A549 (cell line): ENCODE data around the gene EMX1. TPM values are rescaled to one million over a fixed set of nuclear protein-coding genes. Genes with fewer than 3 reads are reported as not detected.

Source experiments
- ATAC-seq, 2 experiments: fragments of 200-7000 bp in 1 of 2; fragments of >200 bp in 1 of 2; cut with Nextera tagmentation in 1 of 2; cut with Tn5 transposase in 1 of 2; 3 replicates each; pipeline versions ENCODE4 v1.8.0 to v1.9.1; 2018 to 2020; ENCODE audit warnings: mild to moderate bottlenecking in 1 of 2, moderate library complexity in 1 of 2
- CTCF ChIA-PET: fragments of 300-600 bp; sonication (Branson Sonifier 250); formaldehyde crosslinking; extraction: SDS; loops from one replicate; lab custom pipeline; 2021; ENCODE audit warnings: antibody characterized with exemption, inconsistent platforms; lab: Yijun Ruan, JAX
- POLR2A ChIA-PET: fragments of 350-600 bp; formaldehyde crosslinking; extraction: SDS; loops from one replicate; lab custom pipeline; 2021; ENCODE audit warnings: antibody characterized with exemption, inconsistent platforms; lab: Yijun Ruan, JAX
- DNase-seq, 2 experiments: peaks; one replicate each; pipeline versions ENCODE4 v3.0.0 to v3.0.0-alpha.2; 2011 to 2016; ENCODE audit warnings: low read depth in 1 of 2, low spot score in 1 of 2
- FAIRE-seq: peaks from 2 replicates; lab custom pipeline; 2011; peaks lifted over from hg19 to GRCh38; lab: Jason Lieb, UNC
- H3K27ac ChIP-seq, 2 experiments: fragments of >200 bp; sonication (Bioruptor Twin); formaldehyde crosslinking; 3 replicates each; pipeline ENCODE4 v1.5.1; 2016 to 2017
- H3K4me1 ChIP-seq: fragments of >200 bp; sonication (Bioruptor Twin); formaldehyde crosslinking; 3 replicates; pipeline ENCODE4 v1.6.1; 2016
- H3K4me2 ChIP-seq: fragments of >200 bp; sonication (Bioruptor Twin); formaldehyde crosslinking; 3 replicates; pipeline ENCODE4 v1.6.1; 2016
- H3K4me3 ChIP-seq: fragments of >200 bp; sonication (Bioruptor Twin); formaldehyde crosslinking; 3 replicates; pipeline ENCODE4 v1.5.1; 2016
- H3K9me3 ChIP-seq: fragments of >200 bp; sonication (Bioruptor Twin); formaldehyde crosslinking; 3 replicates; pipeline ENCODE4 v1.6.1; 2016
- BHLHE40 ChIP-seq: IDR thresholded peaks from 2 replicates; pipeline ENCODE4 v1.6.1; 2012; ENCODE audit warnings: low read depth, low read length, inconsistent platforms
- CBX8 ChIP-seq: fragments of 200-600 bp; sonication (generic); IDR thresholded peaks from 2 replicates; pipeline ENCODE4 v1.6.1; 2016
- CEBPB ChIP-seq, 2 experiments: fragments of >200 bp in 1 of 2; sonication (Bioruptor Twin) in 1 of 2; formaldehyde crosslinking in 1 of 2; IDR thresholded peaks; 2 replicates each; pipeline ENCODE4 v1.6.1; 2012 to 2016
- EHF ChIP-seq: fragments of 250-450 bp; sonication (Bioruptor Pico); IDR thresholded peaks from 2 replicates; pipeline ENCODE4 v1.5.0; 2020; ENCODE audit warnings: mild to moderate bottlenecking
- EP300 ChIP-seq, 2 experiments: fragments of >200 bp; sonication (Bioruptor Twin); formaldehyde crosslinking; IDR thresholded peaks; 2 replicates in 1 of 2; 3 replicates in 1 of 2; pipeline ENCODE4 v1.6.1; 2016 to 2017
- HEYL ChIP-seq: fragments of 250-450 bp; sonication (Bioruptor Pico); IDR thresholded peaks from 2 replicates; pipeline ENCODE4 v1.8.0; 2021; ENCODE audit warnings: mild to moderate bottlenecking, moderate library complexity
- HOXB13 ChIP-seq: fragments of 250-450 bp; sonication (Bioruptor Pico); IDR thresholded peaks from 2 replicates; pipeline ENCODE4 v1.5.0; 2020; ENCODE audit warnings: low read depth, mild to moderate bottlenecking, moderate library complexity
- JUN ChIP-seq, 2 experiments: fragments of >200 bp; sonication (Bioruptor Twin); formaldehyde crosslinking; IDR thresholded peaks; 2 replicates in 1 of 2; 3 replicates in 1 of 2; pipeline ENCODE4 v1.6.1; 2016 to 2017
- JUNB ChIP-seq: fragments of >200 bp; sonication (Bioruptor Twin); formaldehyde crosslinking; IDR thresholded peaks from 2 replicates; pipeline ENCODE4 v1.6.1; 2016
- MAX ChIP-seq: IDR thresholded peaks from 2 replicates; pipeline ENCODE4 v1.6.1; 2012
- POLR2AphosphoS2 ChIP-seq: conservative IDR thresholded peaks from 2 replicates; pipeline ENCODE4 v1.6.1; 2012; ENCODE audit warnings: low read length, improper control_type of control experiment, inconsistent platforms
- RAD21 ChIP-seq, 2 experiments: fragments of >200 bp in 1 of 2; sonication (Bioruptor Twin) in 1 of 2; formaldehyde crosslinking in 1 of 2; IDR thresholded peaks in 1 of 2; conservative IDR thresholded peaks in 1 of 2; 2 replicates in 1 of 2; 3 replicates in 1 of 2; pipeline ENCODE4 v1.6.1; 2012 to 2018; ENCODE audit warnings: inconsistent platforms in 1 of 2
- RARB ChIP-seq: fragments of 250-450 bp; sonication (Bioruptor Pico); IDR thresholded peaks from 2 replicates; pipeline ENCODE4 v1.8.0; 2021; ENCODE audit warnings: mild to moderate bottlenecking, moderate library complexity
- RCOR1 ChIP-seq: fragments of 150-350 bp; IDR thresholded peaks from 2 replicates; pipeline ENCODE4 v1.6.1; 2014; ENCODE audit warnings: antibody characterized with exemption, low read length, low read depth
- TFCP2L1 ChIP-seq: fragments of 250-450 bp; sonication (Bioruptor Pico); IDR thresholded peaks from 2 replicates; pipeline ENCODE4 v1.5.0; 2021; ENCODE audit warnings: mild to moderate bottlenecking
- USF2 ChIP-seq: fragments of 450-650 bp; IDR thresholded peaks from 2 replicates; pipeline ENCODE4 v1.6.1; 2014; ENCODE audit warnings: antibody characterized with exemption
- ZSCAN20 ChIP-seq: fragments of 250-450 bp; sonication (Bioruptor Pico); IDR thresholded peaks from 2 replicates; pipeline ENCODE4 v1.8.0; 2022; ENCODE audit warnings: mild to moderate bottlenecking, moderate library complexity
- WGBS: methylation state at CpG from one replicate; pipeline ENCODE4 v1.1.6; 2017; ENCODE audit errors: missing lambda C conversion rate; 5-methylcytosine and 5-hydroxymethylcytosine counted together
- polyA plus RNA-seq, 4 experiments: library from polyadenylated mRNA; depleted of rRNA in 3 of 4; stranded (reverse); fragments of >200 nt; fragmentation: RNase III in 1 of 4; extraction: RNeasy Plus Mini Kit Qiagen cat#74134 plus additional on column Dnase treatment in 1 of 4; gene quantifications; 2 replicates in 3 of 4; 3 replicates in 1 of 4; pipeline ENCODE4 v1.2.3, GENCODE V29; 2011 to 2017

The EMX1 gene
- polyA plus RNA-seq, 2 of the 4 experiments (the other 2 are of a cell fraction), result 0.05 TPM; not detected in 1

GRCh38 chr2:72942293-72942692 is 25.0 kb downstream of the EMX1 start:
- Histone ChIP-seq H3K4me1 (no peaks in the 10 kb centered on the region), H3K27ac (no peak overlapping the region), H3K4me2 (no peak overlapping the region), H3K4me3 (no peak overlapping the region), H3K9me3 (no peaks in the 10 kb centered on the region)
- POLR2A ChIA-PET, result no interaction called here
- ATAC-seq (no peak), DNase-seq (no peak), FAIRE-seq (no peak)
- TF ChIP-seq MAX (no peak), POLR2AphosphoS2 (no peak), HOXB13 (CRISPR knock-in tag) (no peak)
- 91% methylated on average over 4 of the region's 8 CpGs for WGBS
- CTCF ChIA-PET, result interaction anchor here (0.8 to 2.0 kb wide), 5 partner anchors 10 to 142 kb away, joined by 3 to 8 read pairs (median 3); partner anchors contain the start of gene EMX1

- WGBS, result 81% methylated on average over 8 of the region's 8 CpGs
- no peak for ATAC-seq
- POLR2A ChIA-PET, result no interaction called here
- TF ChIP-seq TFCP2L1 (CRISPR knock-in tag), result no peak
- TF ChIP-seq EHF, result no peak
- TF ChIP-seq CBX8, result no peak
- no peak for TF ChIP-seq HEYL (CRISPR knock-in tag)
- no peak for TF ChIP-seq RCOR1
- no peak for TF ChIP-seq JUN (IDR thresholded peaks at IDR 0.05)
- TF ChIP-seq RARB (CRISPR knock-in tag), result no peak
- no peak for TF ChIP-seq RAD21 (conservative IDR thresholded peaks at IDR 0.05 in 1 of 2, IDR thresholded peaks at IDR 0.05 in 1 of 2)
- no peak for TF ChIP-seq EP300 (IDR thresholded peaks at IDR 0.05)
- no peak for TF ChIP-seq USF2
- TF ChIP-seq ZSCAN20 (CRISPR knock-in tag), result no peak
- no peak for TF ChIP-seq JUNB
- TF ChIP-seq MAX, result no peak
- no peak for TF ChIP-seq CEBPB (IDR thresholded peaks at IDR 0.05)
- no peak for TF ChIP-seq BHLHE40
- TF ChIP-seq, all 56 proteins: peak for 0
- no peak for FAIRE-seq
- no peak for DNase-seq
- no peak overlapping the region for H3K4me2 ChIP-seq
- no peak overlapping the region for H3K27ac ChIP-seq
- no peak overlapping the region for H3K4me3 ChIP-seq
- H3K4me1 ChIP-seq, result no peaks in the 10 kb centered on the region
- CTCF ChIA-PET, result interaction anchor here (0.8 to 2.0 kb wide), 3 partner anchors 9 to 50 kb away, joined by 3 to 8 read pairs (median 5); no protein-coding TSS in a partner anchor
- H3K9me3 ChIP-seq, result no peaks in the 10 kb centered on the region
Measured at GRCh38 chr2:72942881-72943418, 25.6 kb downstream of the EMX1 start.

- Histone ChIP-seq H3K4me2 (no peak overlapping the region), H3K4me3 (no peak overlapping the region), H3K4me1 (no peaks in the 10 kb centered on the region), H3K9me3 (no peaks in the 10 kb centered on the region), H3K27ac (no peak overlapping the region)
- CTCF ChIA-PET, result interaction anchor here (1.0 to 2.0 kb wide), 4 partner anchors 9 to 56 kb away, joined by 5 to 8 read pairs (median 6); partner anchors contain the start of gene SPR
- no peak for TF ChIP-seq HEYL (CRISPR knock-in tag)
- 78% methylated on average over 7 of the region's 7 CpGs for WGBS
- no peak for ATAC-seq
- no peak for DNase-seq
- POLR2A ChIA-PET, result no interaction called here
- FAIRE-seq, result no peak
Measured at GRCh38 chr2:72943540-72944395, 26.4 kb downstream of the EMX1 start.
